Fibroblast of skin of left quadriceps (primary cell): ENCODE data around the gene PTPA.
"Not testable (repeated sequence)": the region's sequence is repeated elsewhere in the genome, so short reads cannot be mapped to it uniquely, and the experiment has no call there.

Experiments used
- DNase-seq, 2 experiments: peaks; one replicate each; pipeline ENCODE4 v3.0.0-alpha.2; 2013; ENCODE audit warnings: low read depth in 2 of 2

Gene PTPA

DNA sequence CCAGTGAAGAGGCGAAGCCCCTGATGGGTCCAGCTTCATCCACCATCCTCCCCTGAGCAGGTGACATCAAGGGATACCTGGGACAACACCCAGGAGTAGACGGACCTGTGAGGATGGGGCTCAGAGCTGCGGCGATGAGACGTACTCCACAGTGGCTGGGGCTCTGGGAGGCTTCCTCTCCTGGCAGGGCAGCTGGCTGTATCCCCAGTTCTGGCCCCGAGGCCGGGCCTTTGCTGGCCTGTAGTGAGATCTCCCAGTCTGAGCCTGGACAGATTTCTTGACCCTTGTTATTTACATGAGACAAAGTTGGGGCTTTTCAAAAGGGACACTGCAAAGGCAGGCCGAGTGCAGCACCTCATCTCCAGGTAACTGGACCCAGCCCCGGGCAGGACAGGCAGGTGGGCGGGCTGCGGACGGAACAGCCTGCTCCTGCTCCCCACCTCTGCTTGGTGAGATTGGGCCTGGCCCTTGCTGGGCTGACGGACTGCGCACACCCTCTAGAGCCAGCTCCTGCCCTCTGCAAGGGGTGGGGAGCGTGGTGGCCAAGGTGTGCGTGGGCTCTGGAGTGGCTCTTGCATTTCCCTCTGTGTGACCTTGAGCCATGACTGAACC lies 43.8 kb downstream of the PTPA start:
- no peak for DNase-seq

DNA sequence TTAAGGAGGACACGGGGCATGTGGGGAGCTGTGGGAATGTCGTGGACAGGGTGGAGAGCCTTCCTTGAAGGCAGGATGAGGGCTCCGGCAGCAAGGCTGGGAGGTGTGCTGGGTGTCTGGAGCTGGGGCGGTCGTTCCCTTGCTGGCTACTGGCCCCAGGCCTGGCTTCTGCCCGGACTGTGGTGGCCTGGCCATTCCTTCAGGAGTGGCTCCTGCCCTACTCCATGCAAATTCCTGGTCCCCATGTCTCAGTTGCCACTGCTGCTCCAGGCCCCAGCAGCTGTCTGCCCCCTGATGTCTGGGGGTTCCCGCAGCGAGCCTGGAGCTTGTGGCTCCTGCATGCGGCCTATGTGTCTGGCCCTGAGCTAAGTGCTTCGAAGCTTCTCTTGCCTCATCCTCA lies 44.9 kb downstream of the PTPA start:
- DNase-seq: no peak

DNA sequence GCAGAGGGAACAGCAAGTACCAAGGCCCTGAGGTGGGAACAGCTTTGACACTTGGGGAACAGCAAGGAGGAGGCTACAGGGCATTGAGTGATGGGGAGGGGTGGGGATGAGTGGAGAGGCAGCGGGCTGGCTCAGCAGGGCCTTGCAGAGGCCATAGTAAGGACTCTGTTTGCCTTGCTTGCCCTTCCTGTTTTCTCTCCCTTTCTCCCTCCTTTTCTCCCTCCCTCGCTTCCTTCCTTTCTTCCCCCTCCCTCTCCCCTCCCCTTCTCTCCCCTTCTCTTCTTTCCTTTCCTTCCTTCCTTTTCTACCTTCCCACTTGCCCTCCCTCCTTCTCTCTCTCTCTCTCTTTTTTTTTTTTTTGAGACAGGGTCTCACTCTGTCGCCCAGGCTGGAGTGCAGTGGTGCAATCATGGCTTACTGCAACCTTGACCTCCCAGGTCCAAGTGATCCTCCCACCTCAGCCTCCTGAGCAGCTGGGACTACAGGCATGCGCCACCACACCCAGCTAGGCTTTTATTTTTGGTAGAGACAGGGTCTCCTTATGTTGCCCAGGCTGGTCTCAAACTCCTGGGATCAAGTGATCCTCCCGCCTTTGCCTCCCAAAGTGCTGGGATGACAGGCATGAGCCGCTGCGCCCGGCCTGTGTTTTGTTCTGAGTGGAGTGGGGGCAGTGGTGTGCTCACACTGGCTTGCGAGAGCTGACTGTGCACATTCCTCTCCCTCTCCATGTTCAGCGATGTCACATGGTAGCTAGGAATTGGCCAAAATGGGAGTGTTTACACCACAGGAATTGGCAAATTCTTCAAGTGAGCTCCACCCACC lies 49.7 kb downstream of the PTPA start:
- DNase-seq: no peak

DNA sequence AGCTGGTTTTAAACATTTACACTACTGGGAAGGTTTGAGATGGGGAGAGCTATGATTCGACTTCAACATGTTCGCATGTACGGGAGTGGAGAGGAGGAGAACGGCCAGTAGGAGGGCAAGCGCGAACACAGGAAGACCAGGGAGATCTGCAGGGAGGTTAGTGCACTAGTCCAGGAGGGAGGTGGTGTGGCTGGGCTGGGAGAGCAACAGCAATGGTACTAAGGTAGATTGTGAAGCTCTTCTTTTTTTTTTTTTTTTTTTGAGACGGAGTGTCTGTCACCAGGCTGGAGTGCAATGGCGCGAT lies 50.3 kb downstream of the PTPA start:
- no peak for DNase-seq

DNA sequence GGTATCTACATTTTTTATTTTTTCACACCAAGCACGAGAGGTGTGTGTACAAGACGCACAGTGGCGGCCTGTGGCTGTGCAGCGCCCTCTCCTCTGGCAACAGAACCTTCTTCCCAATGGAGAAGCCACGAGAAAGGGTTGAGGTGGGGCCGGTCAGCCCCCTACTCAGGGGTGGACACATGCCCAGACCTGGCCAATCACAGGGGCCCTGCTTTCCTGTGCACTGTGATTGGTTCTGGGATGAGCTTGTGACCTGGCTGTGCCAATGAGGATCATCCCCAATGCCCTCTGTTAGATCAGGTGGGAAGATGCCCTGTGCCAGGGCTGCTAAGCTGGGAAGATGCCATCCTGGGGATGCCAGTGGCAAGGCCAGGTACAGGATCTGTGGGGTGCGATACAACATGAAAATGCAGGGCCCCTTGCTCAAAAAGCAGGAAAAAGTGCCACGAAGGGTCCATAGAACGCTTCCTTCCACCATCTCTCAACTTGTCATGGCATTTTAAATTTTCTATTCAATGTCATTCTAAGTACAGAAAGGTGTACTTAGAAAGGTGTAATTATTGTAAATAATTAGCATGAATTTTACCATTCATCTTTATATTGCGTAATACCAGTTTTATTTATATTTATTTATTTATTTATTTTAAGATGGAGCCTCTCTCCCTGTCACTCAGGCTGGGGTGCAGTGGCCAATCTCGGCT lies 51.4 kb downstream of the PTPA start:
- no peak for DNase-seq

DNA sequence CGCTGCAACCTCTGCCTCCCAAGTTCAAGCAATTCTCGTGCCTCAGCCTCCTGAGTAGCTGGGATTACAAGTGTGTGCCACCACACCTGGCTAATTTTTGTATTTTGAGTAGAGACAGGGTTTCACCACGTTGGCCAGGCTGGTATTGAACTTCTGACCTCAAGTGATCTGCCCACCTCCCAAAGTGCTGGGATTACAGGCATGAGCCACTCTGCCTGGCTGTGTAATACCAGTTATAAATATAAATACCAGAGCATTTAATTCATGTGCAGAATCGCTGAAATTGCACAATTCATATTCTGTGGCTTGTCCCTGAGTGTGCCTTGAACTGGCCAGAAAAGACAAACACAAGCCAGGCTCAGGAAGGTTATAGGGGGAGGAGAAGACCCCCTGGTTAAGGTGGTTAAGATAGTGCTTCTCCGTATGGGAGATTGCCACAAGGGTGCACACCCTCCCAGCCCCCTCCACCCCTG lies 52.0 kb downstream of the PTPA start:
- DNase-seq: not testable (repeated sequence)

DNA sequence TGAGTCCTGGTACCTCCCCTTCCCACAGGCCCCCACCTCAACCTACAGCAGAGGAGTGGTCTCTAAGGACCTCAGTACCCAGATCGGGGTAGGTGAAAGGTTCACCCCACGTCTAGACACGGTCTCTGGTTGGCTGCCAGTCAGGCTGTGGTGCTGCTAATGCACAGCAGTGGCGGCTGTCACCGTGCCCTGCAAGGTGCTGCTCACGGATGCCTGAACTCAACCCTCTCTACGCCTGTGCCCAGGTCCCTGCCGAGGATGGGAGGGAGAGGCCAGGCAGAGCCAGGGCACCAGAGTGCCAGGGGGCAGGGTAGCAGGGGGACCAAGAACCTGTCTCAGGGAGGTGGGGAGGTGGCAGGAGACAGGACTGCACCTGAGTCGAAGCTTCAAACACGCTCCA lies 52.5 kb downstream of the PTPA start:
- DNase-seq: no peak

DNA sequence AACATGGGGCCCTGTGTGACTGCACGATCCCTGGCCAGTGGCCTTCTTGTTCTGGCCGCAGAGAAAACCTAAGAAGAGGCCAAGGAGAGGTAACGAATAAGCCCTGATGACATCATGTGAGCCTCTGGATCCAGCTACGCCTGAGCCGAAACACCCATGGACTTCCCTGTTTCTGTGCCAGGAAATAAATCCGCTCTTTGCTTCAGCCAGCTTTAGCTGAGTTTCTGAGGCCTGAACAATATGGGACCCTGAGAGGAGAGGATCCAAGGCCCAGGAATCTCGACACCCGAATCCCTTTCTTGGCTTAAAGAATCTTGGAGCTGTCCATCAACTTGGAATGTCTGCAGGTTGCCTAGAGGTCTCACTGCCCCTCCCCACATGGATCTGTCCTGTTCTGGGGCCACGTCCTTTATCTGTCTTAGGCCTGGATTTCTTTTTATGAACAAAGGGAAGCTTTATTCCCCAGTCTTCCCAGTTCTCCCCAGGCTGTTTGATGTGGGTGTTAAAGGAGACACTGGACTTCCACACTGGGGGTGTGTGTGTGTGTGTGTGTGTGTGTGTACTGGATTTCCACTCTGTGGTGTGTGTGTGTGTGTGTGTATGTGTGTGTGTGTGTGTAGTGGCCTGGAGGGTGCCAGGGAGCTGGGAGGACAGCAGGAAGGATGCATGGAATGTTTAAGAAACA lies 53.2 kb downstream of the PTPA start:
- no peak for DNase-seq

DNA sequence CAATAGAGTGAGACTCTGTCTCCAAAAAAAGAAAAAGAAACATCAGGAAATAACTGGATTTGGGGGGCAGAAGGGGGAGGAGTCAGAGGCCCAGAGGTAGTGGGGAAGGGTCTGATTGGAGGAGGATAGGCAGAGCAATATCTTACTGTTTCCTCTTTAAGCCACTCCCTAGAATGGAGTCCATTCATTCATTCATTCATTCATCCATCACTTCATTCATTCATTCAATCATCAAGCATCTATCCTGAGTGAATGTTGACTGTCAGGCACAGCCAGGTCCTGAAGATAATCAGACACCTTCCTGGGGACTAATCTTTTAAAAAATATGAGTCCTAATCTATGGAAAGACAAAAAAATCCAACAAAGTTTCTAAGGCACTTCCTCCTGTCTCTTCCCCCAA lies 54.0 kb downstream of the PTPA start:
- DNase-seq: no peak

DNA sequence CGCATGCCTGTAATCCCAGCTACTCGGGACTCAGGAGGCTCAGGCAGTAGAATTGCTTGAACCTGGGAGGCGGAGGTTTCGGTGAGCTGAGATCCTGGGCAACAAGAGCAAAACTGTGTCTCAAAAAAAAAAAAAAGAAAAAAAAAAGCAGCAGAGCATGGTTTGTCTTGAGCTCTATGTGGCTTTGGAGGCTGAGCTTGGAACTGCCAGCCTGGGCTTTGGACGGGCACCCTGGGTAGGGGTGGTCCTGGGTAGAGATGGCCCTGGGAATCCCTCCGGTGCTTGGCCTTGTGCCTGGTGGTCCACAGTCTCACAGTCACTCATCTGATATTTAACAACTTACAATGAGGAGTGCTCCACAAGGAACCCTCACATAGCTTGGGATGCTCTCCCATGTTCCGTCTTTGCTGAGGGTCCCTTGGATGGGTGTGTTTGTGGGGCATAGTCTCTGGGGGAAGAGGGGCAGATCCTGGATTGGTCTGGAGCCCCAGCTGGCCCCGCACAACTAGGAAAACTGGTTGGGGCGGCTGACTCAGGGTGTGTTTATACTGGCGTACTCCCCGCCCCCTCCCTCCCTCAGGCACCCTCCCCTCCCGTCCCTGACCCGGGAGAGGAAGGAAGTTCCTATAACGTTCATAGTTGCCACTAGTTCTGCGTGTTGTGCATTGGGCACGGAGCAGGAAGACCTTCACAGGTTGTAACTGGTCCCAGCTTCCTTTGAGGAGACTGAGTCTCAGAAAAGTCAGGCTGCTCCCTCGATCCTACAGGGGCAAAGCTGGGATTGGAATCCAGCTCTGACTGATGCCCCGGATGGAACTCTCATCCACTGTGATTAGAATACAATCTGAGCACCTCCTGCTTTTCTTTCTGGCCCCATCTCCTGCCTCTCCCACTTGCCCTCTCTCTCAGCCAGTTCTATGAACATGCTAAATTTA lies 55.7 kb downstream of the PTPA start:
- DNase-seq: peak in 1 of 2 experiments; percentile 33

DNA sequence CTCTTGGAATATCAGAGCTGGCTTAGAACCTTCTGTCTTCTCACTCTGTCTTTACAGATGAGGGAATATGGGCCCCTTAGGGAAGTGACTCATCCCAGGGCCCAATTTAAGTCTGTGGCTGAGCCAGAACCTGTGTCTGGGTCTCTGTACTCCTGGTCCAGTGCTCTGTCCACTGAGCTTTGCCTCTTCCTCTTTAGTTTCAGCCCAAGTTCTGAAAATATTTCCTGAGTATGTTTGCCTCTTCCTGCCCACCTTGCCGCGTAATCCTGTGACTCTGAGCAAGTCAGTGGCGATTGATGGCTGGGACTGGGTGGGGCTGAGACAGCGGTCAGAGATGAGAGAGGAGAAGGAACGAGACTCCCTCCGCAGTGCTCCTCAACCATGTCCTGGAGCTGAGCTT lies 59.0 kb downstream of the PTPA start:
- no peak for DNase-seq

DNA sequence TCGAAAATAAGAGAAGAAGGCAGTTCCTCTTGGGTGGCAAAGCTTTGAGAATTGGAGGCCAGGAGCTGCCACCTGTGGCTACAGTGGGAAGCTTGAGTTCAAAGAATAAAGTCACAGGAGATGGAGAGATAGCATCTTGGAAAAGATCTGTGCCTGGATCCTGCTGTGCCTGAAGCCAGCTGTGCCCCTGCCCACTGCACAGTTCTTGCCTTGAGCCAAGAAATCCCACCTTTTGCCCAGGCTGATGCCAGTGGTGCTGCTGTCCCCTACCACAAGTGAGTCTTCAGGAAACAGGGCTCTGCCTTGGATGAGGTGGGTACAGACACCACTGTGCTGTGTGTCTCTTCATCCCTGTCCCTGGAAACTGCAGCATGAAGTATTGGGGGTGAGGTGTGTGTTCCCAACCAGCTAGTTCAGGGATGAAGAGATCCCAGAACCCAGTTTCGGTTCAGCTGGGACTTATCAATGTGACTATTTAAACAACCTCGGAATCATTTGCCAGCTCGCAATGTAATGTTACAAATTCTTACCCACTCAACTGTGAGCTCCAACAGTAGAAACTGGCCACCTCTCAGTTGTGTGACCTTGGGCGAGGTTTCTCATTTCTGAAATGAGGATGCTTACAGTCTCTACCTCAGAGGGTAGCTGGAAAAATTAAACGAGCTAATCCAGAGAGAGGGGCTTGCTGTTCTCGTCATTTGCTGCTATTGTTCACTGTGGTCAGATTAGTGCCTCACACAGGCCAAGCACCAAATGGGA lies 61.0 kb downstream of the PTPA start:
- DNase-seq: no peak

DNA sequence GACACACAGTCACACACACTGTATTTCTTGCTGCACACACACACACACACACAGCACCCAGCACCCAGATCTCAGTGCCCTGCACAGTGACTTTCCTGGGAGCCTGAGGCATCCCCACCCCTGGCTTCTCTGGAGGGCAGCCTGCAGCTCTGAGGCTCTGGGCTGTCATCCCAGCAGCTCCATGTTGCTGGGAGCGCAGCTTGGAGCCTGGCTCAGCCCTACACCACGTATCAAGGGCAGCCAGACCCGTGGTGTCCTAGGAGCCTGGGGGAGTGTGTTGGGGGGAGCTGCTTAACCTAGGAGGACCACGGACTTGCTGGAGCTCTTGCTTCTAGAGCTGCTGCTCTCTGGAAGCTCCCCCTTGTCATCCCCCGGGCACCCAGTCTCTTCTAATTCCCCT lies 61.6 kb downstream of the PTPA start:
- DNase-seq: no peak

DNA sequence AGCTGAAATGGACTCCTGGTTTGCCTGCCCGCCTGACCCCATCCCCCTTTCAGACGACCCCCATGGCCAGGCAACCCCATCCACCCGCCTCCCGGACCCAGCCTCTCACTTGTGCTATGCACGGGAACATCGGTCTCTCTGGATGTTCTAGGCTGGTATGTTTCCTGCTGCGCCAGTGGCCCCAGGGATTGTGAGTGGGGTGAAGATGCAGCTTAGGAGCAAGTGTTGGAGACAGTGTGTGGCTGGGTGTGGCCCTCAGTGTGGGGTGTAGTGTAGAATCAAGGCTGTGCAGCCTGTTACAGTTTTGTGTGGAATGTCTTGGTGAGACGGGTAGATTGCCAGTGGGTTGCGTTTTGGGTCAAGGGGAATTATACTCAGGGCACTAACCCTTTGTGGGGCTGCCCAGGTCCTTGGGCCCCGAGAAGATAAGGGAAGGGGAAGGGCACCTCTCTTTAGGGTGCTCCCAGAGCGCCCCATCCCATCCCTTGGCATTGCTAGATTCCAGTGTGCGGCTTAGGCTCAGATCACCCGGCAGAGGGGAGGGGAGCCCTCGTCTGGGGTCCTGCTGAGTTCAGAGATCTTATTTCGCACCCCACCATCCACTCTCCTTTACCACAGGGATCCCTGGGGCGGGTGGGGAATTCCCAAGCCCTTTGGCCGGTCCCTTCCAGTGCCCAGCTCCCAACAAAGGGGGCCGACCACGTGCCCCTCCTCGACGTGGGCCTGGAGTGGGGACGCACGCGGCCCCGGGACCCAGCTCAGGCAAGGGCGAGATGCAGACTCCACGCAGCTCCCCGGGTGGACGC lies 62.3 kb downstream of the PTPA start:
- no peak for DNase-seq

DNA sequence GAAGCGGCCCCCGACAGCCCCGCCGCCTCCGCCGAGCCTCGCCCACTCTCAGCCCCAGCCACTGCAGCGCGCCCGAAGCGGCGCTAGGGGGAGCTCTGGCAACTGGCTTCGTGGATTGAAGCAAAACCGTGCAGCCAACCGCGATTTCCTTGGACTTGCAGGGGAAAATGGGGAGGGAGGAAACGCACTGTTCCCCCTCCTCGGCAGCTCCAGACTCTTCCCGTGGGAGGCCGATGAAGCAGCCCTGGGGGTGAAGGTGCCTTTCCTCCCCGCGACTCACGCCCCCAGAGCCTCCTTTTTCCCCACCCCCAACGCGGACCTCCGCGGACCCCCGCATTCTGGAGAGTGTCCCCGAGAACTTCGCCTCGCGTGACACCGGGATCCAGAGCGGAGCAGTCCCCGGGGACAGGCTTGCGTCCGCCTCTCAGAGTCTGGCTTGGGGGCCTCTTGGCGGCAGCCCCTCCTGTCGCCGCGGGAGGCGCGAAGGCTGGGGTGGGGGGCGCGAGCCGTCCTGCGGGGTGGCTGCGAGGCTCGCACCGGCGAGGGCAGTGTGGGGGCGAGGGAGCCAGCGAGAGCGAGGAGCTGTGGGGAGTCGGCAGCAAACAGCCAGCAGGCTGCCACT lies 63.0 kb downstream of the PTPA start:
- DNase-seq: peak; percentile 86 to 88

DNA sequence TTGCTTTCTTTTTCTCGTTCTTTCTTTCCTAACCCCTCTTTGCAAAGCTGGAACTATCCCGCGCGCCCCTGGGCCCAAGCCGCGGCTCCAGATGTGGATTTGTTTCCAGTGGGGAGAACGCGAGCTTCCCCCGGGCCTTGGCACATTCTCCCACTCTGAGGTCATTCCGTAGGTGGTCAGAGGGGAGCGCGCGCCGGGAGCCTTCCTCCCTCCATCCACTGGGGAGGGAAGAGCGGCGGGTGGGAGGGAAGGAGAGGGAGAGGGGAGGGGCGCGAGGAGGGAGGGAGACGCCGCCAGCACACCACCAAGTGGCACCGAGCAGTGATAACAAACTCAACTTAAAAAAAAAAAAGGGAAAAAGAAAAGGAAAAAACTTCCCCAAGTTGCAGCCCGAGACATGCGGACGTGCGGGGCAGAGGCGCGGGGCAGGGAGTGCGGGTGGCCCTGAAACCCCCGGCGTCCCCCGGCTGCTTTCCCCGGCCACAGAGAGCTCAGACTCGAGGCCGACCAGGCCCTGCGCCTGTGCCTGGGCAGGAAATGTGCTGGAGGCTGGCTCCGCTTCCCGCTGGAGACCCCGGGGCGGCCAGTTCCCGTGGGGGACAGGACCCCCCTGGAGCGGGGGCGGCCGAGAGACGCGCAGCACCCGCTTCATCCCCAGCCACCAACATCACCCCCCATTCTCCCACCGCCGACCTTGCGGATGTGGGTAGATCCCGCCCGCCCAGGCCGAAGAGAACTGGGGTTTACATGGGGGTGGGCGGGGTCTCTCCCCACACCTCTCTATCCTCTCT lies 63.7 kb downstream of the PTPA start:
- peak; percentile 90 for DNase-seq

DNA sequence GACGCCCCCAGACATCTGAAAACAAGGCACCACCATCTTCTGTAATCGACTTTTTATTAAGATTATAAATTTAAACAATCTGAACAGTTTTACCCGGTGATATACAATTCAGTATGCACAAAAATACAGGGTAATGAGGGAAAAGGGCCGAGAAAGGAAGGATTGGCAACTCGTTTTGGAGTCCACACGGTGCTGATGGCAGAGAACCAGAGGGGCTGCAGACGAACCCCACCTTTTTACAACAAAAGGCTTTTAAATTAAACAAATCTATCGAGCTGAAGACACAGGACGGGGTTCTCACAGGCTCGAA lies 64.3 kb downstream of the PTPA start:
- DNase-seq: no peak

DNA sequence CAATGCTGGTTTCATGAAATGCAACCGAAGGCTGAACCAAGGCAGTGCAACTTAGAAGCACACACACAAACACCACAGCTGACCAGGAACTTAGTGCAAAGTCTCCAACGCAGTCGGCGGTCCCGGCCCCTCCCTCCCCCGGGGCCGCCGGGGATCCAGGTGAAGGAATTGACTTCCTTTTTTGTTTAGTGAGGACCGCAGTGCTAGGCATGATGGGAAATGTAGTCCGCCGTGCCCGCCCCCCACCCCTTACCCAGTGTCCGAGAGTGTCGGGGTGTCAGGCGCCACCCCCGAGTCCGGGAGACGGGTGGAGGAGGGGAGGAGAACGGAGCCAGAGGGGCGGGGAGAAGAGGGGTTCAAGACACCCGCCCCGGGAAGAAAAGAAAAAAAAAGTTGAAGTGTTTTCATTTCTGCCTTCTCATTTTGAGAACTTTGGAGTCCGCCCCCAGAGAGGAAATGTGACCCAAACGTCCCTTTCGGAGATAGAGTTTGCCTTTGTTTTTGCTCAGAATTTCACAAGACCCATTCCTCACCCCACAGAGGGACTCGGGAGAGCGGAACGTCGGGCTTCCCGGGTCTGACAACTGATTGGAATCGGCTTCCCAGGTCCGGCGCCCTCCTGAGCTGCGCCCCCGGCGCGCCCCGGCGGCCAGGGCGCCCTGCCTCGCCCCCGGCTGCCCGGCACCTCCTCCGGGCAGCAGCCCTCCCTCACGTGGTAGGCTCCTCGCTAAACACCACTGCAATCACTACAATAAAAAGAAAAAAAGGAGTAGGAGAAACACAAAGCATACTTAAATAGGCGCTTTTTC lies 64.8 kb downstream of the PTPA start:
- DNase-seq: peak; percentile 84
